Dermis microvascular lymphatic vessel endothelial cell (primary cell): ENCODE measurements around the gene SPRED2. TPM values are rescaled to one million over a fixed set of nuclear protein-coding genes. Genes with fewer than 3 reads are reported as not detected.

Experiments used
- DNase-seq, 2 donors: peaks; one replicate each; pipeline versions ENCODE4 v3.0.0 to v3.0.0-alpha.2; 2010; ENCODE audit warnings: low read depth in 2 of 2
- total RNA-seq: library from RNA; depleted of rRNA; stranded (reverse); fragments of >200 nt; gene quantifications from 2 replicates; pipeline ENCODE4 v1.2.1, GENCODE V29; 2014

Gene SPRED2
- total RNA-seq, 1 donor from 2014 or later: 1.5 TPM

DNA sequence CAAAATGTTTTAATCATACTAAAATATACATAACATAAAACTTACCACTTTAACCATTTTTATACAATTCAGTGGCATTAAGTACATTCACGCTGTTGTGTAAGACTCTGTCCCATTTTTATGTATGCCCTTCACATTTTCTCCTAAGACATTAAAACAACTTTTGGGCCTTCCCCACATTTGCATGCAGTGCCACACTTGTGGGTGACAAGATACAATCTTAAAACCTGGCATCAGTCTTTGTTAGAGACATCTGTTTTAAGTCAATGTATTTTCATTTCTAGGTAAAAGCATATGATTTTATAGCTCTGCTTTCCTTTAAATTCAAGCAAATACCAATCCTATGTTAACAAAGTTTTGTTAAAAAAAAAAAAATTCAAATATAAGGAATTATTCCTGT is 17.3 kb downstream of the SPRED2 start:
- DNase-seq: no peak

GRCh38 chr2:65413610-65414009 is 18.8 kb downstream of the SPRED2 start:
- no peak for DNase-seq

- DNase-seq: no peak
Observed at GRCh38 chr2:65413106-65413505, 19.3 kb downstream of the SPRED2 start.

- no peak for DNase-seq
Observed at GRCh38 chr2:65411056-65411795, 21.2 kb downstream of the SPRED2 start.

DNA sequence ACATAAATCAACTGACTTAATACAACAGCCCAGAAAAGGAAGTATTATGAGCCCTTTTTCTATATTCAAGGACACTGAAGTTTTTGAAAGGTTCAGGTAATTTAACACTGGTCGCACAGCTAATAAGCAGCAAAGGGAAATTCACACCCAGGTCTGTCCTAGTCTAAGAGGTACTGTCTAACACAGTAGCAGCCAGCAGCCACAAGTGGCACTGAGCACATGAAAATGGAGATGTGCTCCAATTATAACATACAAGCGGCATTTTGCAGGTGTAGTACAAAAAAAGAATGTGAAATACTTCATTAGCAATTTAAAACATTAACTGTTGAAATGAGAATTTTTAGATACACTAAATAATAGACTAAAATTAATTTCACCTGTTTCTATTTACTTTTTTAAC is 23.4 kb downstream of the SPRED2 start:
- DNase-seq: no peak

DNA sequence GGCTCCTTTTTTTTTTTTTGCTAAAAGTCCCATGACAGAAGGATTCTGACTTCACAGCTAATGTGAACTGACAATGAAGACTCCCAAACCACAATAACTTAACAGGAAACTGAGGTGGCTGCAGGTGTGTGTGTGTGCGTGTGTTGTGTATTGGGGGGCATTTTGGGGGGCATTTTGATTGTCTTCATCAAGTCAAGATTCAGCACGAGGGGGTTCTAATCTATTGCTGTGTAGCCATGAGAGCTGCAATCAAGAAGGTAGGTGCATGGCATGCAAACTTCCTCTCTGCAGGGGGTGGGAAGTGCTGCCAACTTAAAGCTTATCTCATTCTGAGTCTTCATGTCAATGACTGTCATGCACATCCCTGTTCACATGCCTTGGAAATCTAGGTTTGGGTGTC is 25.2 kb downstream of the SPRED2 start:
- DNase-seq: no peak

DNA sequence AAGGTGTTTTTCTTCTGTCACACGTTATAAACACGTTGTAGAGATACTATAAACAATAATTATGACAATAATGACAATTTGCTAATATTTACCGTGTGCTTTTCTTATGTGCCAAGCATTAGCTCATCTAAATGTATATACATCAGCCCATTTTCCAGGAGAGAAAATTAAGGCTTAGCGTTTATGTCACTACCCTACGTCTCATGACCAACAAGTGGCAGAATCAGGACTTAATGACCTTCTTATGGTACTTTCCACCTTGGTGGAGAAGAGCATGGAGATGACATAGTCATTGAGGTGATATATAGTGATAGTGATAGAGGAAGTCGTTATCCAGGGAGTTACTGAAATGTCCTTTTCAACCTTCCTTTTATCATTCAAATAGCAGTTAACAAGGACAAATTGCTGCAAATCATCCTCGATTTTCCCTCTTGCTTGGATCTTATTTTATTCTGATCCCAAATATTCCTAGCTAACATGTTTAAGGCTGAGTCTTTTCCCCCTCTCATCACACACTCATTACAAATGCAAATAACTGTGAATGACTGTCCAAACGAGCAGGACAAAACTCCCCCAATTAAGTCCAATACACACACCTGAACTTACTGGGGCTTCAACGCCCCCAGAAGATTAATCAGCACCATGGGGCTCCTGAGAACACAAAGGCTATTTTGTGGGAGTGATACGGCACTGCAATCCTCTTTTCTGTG is 27.3 kb downstream of the SPRED2 start:
- no peak for DNase-seq

DNA sequence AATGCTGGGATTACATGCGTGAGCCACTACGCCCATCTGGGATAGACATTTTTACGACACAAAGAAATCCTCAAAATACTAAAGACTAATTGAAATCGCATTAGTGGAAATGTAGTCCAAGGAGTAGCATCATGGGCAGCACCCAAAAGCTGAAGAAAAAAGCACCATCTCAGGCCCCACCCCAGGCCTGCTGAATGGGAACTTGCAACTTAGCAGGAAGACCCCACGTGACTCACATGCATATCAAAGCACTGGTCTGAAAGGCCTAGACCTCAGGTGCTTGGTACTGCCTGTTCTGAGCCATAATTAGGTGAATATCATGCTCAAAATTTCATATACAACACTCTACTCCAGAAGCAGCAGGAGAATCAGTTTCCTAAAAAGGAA is 28.9 kb downstream of the SPRED2 start:
- no peak for DNase-seq

DNA sequence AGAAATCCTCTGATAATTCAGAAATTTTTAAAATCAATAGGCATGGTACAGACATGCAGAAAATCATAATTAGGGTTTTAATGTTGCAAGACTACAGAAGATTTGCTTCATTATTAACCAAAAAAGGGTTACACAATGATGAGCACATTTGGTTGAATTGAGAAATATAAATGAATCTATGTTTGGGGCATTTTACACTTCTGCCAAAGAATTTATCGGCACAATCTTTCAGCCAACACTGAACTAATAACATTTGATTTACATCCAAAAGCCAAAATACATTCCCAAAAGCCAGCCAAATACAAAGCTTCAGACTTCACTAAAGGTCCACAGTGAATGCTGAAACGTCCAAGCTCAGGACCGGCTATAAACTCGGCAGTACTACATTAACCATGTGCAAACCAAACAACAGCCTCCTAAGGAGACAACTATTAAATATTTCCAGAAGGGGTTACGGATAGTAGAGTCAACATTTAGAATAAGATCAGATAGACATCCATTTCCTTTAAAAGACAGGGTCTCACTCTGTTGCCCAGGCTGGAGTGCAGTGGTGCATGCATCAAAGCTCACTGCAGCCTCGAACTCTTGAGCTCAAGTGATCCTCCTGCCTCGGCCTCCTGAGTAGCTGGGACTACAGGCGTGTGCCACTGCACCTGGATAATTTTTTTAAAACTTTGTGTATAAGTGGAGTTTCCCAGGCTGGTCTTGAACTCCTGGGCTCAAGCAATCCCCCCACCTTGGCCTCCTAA is 29.4 kb downstream of the SPRED2 start:
- DNase-seq: no peak

DNA sequence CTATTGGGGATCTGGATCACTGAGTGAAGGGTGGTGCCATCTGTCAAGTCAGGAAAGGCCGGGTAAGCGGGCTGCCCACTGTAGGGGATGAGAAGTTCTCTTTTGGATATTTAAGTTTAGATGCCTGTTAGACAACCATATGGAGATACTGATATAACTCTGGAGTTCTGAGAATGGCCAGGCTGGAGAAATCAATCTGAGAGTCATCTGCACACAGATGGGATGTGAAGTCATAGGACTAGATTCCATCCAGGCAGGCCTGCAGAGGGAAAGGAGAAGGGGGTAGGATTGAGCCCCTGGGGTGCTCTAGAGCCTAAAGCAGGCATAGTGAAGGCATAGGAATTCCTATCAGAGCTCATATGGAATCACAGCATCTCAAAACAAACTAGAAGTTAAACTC is 30.1 kb downstream of the SPRED2 start:
- DNase-seq: no peak

DNA sequence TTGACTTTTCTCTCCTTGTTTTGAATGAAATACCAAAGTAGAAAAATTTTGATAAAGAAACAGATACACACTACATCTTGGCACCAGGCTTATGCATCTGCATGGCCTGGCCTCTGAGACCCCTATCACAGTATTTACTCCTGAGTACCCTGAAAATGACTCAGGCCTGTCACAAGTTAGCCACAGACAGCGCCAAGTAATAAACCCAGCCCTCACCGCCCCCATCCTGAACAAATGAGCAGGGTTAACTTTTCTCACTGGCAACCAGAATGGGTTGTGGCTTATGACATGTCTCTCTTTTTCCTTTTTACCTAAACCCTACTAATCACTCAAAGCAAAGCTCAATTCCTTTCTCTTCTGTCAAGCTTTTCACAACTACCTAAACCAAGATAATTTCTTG is 35.3 kb downstream of the SPRED2 start:
- DNase-seq: no peak

DNA sequence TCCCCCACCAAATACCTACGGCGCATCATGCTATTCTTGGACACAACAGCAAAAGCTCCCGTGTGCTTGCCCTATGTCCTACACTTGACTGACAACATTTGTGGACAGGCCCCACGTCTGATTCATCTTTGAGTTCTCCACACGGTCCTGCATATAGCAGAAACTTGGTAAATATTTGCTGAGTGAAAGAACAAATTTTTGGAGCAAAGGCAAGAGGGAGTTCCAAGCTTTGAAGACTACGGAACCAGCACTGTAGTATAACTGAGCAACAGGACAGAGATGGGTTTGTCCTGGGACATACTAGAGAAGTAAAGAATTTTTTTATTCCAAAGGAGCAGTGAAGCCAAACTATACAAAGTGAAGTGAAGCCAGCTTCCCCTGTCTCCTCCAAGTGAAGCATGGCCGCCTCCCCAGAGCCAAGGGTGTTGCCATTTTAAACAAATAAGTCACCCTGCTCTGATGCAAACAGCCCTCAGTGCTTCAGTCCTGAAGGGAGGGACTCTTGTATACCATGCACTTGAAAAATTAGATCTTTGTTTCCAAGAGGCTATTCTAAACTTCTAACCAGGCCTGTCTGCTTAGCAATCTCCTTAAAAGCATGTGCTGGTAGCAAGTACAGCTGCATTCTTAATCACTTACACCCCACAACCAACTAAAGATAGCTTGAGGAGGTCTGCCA is 35.9 kb downstream of the SPRED2 start:
- no peak for DNase-seq

- no peak for DNase-seq
Observed at GRCh38 chr2:65395621-65396347, 36.6 kb downstream of the SPRED2 start.

DNA sequence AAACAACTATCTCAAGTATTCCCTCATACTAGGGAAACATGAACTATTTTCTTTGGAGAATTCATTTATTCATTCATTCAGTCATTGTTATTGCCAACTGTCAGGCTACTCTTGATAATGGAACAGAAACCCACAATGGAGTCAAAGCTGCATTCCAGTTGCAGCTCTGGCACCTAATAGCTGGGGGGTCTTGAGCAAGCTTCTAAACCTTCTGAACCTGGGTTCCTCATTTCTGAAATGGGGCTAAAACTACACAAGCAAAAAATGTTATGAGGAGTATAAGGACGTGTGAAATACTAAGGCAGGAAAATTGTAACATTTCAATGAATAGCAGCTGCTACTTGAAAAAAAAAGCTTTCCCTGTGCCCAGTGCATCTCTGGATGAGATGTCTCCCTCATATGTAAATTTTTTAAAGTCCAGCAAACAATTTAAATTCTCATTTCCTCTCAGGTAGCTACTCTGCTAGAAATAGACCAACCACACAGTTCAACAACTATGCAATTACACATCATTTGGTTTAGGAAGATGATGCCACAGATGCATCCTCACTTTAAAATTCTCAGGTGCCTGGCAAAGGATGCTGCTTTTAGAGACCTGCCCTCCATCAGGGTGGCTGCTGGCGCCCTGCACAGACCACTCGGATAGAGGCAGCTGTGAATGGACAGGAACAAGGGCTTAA is 38.5 kb downstream of the SPRED2 start:
- no peak for DNase-seq

- DNase-seq: no peak
Observed at GRCh38 chr2:65393046-65393445, 39.4 kb downstream of the SPRED2 start.

- no peak for DNase-seq
Observed at GRCh38 chr2:65392609-65393008, 39.8 kb downstream of the SPRED2 start.

GRCh38 chr2:65390134-65390533 is 42.3 kb downstream of the SPRED2 start:
- no peak for DNase-seq

DNA sequence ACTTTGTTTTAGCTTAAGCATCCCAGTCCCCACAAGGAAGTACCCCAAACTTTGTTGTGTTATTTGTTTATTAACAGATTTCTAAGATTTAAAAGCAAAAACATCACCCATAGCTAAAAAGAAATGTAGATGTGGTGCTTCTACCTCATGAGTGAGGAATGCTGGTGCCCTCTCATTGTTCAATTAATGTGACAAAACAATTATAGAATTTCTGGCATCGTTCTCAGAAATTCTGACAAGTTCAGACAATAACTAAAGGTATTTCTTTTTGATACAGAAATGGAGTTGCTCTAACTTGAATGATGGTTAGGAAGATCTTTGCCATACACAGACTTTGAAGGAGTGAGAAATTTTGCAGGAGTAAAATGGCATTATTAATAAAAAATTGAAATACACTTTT is 42.9 kb downstream of the SPRED2 start:
- DNase-seq: no peak

DNA sequence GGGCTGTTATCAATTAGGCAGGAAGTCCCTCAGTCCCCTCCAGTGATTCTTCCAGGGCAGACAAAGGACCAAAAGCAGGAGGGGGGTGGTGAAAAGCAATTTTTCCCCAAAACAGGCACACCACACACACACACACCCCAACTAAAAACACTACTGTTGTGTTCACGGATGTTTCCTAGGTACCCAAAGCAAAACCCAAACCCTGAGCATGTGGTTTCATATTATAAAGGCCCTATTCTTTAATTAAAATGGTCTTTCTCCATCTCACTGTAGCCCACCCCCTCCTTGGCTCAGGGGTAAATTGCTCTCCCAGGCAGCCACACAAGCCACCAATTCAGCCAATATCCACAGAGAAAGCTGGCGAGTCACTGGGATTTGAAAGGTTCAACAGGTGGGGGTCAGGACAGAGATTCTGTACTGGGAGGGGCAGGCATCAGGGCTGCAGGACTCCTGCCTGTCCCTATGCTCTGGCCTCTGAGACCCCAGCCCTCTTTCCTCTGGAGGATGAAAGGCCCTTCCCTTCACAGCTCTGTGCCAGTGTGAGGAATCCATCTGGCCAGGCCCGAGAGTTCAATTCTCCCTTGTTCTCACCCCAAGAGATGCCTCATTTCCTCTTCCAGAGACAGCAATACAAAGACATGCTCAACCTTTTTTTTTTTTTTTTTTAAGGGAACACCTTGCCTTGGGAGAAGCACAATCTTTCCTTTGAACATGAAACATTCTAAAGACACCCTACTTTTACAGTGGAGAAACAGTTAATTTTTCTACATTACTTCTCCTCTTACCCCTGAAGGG is 43.6 kb downstream of the SPRED2 start:
- no peak for DNase-seq

DNA sequence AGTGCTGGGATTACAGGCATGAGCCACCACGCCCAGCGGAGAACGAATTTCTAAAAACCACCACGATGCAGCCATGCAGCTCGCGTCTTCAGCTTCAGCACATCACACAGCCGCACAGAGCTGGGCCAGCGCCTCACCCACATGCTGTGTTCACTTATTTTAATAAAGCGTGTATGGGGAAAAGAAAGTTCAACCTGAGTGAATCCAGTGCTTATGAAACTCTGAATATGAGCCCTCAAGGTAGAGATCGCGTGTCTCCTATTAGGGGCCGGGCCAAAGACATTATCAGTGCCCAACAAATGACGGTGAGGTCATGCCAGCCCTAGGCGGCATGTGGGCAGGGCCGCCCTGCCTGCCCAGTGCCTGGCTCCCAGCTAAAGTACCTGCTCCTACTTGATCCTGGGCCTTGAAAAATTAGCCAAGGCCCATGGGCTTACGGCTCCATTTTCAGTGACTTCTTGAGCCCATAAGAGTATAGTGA is 44.3 kb downstream of the SPRED2 start:
- no peak for DNase-seq
